SK-N-SH treated with all-trans-retinoic acid at 6 μM for 48 hours (cell line): ENCODE data around the gene PID1.

ENCODE experiments used
- ATAC-seq: fragments of 200-7000 bp; cut with Tn5 transposase; 3 replicates; pipeline ENCODE4 v1.9.1; 2020; ENCODE audit warnings: mild to moderate bottlenecking, moderate library complexity
- ARNTL ChIP-seq: fragments of 450-650 bp; formaldehyde crosslinking; IDR thresholded peaks from 2 replicates; pipeline ENCODE4 v1.5.0; 2020; ENCODE audit warnings: low read depth, mild to moderate bottlenecking, moderate library complexity, borderline replicate concordance
- BACH2 ChIP-seq: fragments of 250-450 bp; sonication (Bioruptor Pico); IDR thresholded peaks from 2 replicates; pipeline ENCODE4 v1.9.0; 2021; ENCODE audit warnings: mild to moderate bottlenecking, borderline replicate concordance
- CSDC2 ChIP-seq: fragments of 250-450 bp; sonication (Bioruptor Pico); IDR thresholded peaks from 2 replicates; pipeline ENCODE4 v1.5.0; 2020; ENCODE audit warnings: mild to moderate bottlenecking, moderate library complexity
- ESRRG ChIP-seq: fragments of 250-450 bp; sonication (Bioruptor Pico); IDR thresholded peaks from 2 replicates; pipeline ENCODE4 v1.6.1; 2021; ENCODE audit warnings: mild to moderate bottlenecking
- GLIS3 ChIP-seq: fragments of 250-450 bp; sonication (Bioruptor Pico); IDR thresholded peaks from 2 replicates; pipeline ENCODE4 v1.5.0; 2020; ENCODE audit warnings: mild to moderate bottlenecking, moderate library complexity
- OSR1 ChIP-seq: fragments of 250-450 bp; sonication (Bioruptor Pico); IDR thresholded peaks from 2 replicates; pipeline ENCODE4 v1.8.0; 2022; ENCODE audit warnings: moderate library complexity, mild to moderate bottlenecking, inconsistent platforms
- RARB ChIP-seq: fragments of 250-450 bp; sonication (Bioruptor Pico); IDR thresholded peaks from 2 replicates; pipeline ENCODE4 v1.8.0; 2021; ENCODE audit warnings: mild to moderate bottlenecking, moderate library complexity
- SNAI2 ChIP-seq: fragments of 250-450 bp; sonication (Bioruptor Pico); IDR thresholded peaks from 2 replicates; pipeline ENCODE4 v1.5.0; 2020; ENCODE audit warnings: mild to moderate bottlenecking, moderate library complexity
- TCF4 ChIP-seq: fragments of 250-450 bp; sonication (Bioruptor Pico); IDR thresholded peaks from 2 replicates; pipeline ENCODE4 v1.8.0; 2021; ENCODE audit warnings: mild to moderate bottlenecking, moderate library complexity, borderline replicate concordance
- TOX ChIP-seq: fragments of 250-450 bp; sonication (Bioruptor Pico); IDR thresholded peaks from 2 replicates; pipeline ENCODE4 v1.8.0; 2021; ENCODE audit warnings: mild to moderate bottlenecking, moderate library complexity, borderline replicate concordance
- ZC3H10 ChIP-seq: fragments of 250-450 bp; sonication (Bioruptor Pico); IDR thresholded peaks from 2 replicates; pipeline ENCODE4 v1.5.1; 2021; ENCODE audit warnings: mild to moderate bottlenecking, moderate library complexity
- ZFP3 ChIP-seq: fragments of 250-450 bp; sonication (Bioruptor Pico); IDR thresholded peaks from 2 replicates; pipeline ENCODE4 v1.5.0; 2020; ENCODE audit warnings: mild to moderate bottlenecking, moderate library complexity
- ZFP30 ChIP-seq: fragments of 450-650 bp; formaldehyde crosslinking; IDR thresholded peaks from 2 replicates; pipeline ENCODE4 v1.5.0; 2022; ENCODE audit warnings: mild to moderate bottlenecking, moderate library complexity
- ZNF70 ChIP-seq: fragments of 450-650 bp; formaldehyde crosslinking; IDR thresholded peaks from 2 replicates; pipeline ENCODE4 v1.5.0; 2020; ENCODE audit warnings: mild to moderate bottlenecking, moderate library complexity
- ZNF8 ChIP-seq: fragments of 450-650 bp; formaldehyde crosslinking; IDR thresholded peaks from 2 replicates; pipeline ENCODE4 v1.5.0; 2020; ENCODE audit warnings: mild to moderate bottlenecking, moderate library complexity
- TF ChIP-seq, protein P1 (sequence below): fragments of 250-450 bp; sonication (Bioruptor Pico); IDR thresholded peaks from 2 replicates; pipeline ENCODE4 v1.5.1; 2020; ENCODE audit warnings: low read depth, mild to moderate bottlenecking, moderate library complexity
- TF ChIP-seq, protein P2 (sequence below): fragments of 250-450 bp; sonication (Bioruptor Pico); IDR thresholded peaks from 2 replicates; pipeline ENCODE4 v1.5.0; 2020; ENCODE audit warnings: mild to moderate bottlenecking, moderate library complexity
- TF ChIP-seq, protein P3 (sequence below): fragments of 250-450 bp; sonication (Bioruptor Pico); IDR thresholded peaks from 2 replicates; pipeline ENCODE4 v1.5.1; 2021; ENCODE audit warnings: mild to moderate bottlenecking, moderate library complexity
- TF ChIP-seq, protein P4 (sequence below): fragments of 250-450 bp; sonication (Bioruptor Pico); IDR thresholded peaks from 2 replicates; pipeline ENCODE4 v1.8.0; 2021; ENCODE audit warnings: low read depth, mild to moderate bottlenecking, moderate library complexity, borderline replicate concordance
- TF ChIP-seq, protein P5 (sequence below): fragments of 250-450 bp; sonication (Bioruptor Pico); IDR thresholded peaks from 2 replicates; pipeline ENCODE4 v1.8.0; 2020; ENCODE audit warnings: mild to moderate bottlenecking, moderate library complexity, borderline replicate concordance

Gene PID1

DNA sequence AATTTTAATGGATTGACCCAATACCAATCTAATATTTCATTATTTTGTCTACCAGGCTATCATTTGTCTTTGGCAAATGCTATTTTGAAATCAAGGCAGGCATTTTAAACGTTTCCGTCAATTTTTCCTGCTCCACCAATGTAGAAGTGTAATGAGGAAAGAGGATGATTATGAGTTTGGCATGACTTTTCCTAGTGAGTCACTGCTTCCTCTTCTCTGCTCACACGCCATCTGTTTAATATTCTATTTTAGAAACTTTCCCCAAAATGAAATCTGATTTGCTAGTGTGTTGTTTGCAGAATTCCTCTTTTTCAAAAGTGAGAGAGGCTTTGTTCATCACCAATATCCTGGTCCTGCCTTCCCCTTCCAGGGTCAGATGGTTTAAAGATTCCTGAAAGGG, 42.5 kb upstream of the PID1 start:
- TF ChIP-seq ZFP30 (no peak), BACH2 (CRISPR knock-in tag) (no peak), GLIS3 (CRISPR knock-in tag) (no peak), ZC3H10 (no peak), ZNF8 (CRISPR knock-in tag) (no peak), OSR1 (no peak)
- TF ChIP-seq, protein P1, sequence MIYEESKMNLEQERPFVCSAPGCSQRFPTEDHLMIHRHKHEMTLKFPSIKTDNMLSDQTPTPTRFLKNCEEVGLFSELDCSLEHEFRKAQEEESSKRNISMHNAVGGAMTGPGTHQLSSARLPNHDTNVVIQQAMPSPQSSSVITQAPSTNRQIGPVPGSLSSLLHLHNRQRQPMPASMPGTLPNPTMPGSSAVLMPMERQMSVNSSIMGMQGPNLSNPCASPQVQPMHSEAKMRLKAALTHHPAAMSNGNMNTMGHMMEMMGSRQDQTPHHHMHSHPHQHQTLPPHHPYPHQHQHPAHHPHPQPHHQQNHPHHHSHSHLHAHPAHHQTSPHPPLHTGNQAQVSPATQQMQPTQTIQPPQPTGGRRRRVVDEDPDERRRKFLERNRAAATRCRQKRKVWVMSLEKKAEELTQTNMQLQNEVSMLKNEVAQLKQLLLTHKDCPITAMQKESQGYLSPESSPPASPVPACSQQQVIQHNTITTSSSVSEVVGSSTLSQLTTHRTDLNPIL (CRISPR knock-in tag) = no peak
- TF ChIP-seq, protein P2, sequence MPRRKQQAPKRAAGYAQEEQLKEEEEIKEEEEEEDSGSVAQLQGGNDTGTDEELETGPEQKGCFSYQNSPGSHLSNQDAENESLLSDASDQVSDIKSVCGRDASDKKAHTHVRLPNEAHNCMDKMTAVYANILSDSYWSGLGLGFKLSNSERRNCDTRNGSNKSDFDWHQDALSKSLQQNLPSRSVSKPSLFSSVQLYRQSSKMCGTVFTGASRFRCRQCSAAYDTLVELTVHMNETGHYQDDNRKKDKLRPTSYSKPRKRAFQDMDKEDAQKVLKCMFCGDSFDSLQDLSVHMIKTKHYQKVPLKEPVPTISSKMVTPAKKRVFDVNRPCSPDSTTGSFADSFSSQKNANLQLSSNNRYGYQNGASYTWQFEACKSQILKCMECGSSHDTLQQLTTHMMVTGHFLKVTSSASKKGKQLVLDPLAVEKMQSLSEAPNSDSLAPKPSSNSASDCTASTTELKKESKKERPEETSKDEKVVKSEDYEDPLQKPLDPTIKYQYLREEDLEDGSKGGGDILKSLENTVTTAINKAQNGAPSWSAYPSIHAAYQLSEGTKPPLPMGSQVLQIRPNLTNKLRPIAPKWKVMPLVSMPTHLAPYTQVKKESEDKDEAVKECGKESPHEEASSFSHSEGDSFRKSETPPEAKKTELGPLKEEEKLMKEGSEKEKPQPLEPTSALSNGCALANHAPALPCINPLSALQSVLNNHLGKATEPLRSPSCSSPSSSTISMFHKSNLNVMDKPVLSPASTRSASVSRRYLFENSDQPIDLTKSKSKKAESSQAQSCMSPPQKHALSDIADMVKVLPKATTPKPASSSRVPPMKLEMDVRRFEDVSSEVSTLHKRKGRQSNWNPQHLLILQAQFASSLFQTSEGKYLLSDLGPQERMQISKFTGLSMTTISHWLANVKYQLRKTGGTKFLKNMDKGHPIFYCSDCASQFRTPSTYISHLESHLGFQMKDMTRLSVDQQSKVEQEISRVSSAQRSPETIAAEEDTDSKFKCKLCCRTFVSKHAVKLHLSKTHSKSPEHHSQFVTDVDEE = no peak
- ATAC-seq = no peak

DNA sequence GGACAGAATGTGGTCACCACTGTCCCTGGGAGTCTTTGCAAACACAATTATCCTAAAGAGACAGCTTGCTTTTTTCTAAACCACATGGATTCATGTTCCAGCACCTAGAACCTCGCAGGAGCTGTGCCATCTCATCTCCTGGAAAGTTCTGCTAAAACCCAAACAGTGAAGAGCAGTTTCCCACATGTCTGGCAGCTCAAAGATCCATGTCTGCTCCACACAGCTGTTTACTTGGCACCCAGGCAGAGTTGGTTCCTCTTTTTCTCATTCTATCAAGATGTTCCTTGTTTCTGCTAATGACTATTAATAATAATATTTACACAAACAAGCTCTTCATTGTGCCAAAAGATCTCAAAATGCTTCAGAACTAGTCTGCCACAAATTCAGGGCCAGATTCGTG, 30.1 kb upstream of the PID1 start:
- no peak for ATAC-seq
- no peak for TF ChIP-seq OSR1
- TF ChIP-seq, protein P2 = no peak
- no peak for TF ChIP-seq ZFP3 (CRISPR knock-in tag)
- TF ChIP-seq, protein P3, sequence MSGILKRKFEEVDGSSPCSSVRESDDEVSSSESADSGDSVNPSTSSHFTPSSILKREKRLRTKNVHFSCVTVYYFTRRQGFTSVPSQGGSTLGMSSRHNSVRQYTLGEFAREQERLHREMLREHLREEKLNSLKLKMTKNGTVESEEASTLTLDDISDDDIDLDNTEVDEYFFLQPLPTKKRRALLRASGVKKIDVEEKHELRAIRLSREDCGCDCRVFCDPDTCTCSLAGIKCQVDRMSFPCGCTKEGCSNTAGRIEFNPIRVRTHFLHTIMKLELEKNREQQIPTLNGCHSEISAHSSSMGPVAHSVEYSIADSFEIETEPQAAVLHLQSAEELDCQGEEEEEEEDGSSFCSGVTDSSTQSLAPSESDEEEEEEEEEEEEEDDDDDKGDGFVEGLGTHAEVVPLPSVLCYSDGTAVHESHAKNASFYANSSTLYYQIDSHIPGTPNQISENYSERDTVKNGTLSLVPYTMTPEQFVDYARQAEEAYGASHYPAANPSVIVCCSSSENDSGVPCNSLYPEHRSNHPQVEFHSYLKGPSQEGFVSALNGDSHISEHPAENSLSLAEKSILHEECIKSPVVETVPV (CRISPR knock-in tag) = no peak
- TF ChIP-seq TCF4 (CRISPR knock-in tag) = no peak
- TF ChIP-seq ZNF8 (CRISPR knock-in tag) = no peak
- TF ChIP-seq BACH2 (CRISPR knock-in tag) = no peak
- TF ChIP-seq RARB = no peak
- TF ChIP-seq, protein P4, sequence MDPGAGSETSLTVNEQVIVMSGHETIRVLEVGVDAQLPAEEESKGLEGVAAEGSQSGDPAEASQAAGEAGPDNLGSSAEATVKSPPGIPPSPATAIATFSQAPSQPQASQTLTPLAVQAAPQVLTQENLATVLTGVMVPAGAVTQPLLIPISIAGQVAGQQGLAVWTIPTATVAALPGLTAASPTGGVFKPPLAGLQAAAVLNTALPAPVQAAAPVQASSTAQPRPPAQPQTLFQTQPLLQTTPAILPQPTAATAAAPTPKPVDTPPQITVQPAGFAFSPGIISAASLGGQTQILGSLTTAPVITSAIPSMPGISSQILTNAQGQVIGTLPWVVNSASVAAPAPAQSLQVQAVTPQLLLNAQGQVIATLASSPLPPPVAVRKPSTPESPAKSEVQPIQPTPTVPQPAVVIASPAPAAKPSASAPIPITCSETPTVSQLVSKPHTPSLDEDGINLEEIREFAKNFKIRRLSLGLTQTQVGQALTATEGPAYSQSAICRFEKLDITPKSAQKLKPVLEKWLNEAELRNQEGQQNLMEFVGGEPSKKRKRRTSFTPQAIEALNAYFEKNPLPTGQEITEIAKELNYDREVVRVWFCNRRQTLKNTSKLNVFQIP (CRISPR knock-in tag) = no peak
- no peak for TF ChIP-seq TOX (CRISPR knock-in tag)
- TF ChIP-seq, all 23 proteins: peak for 0

DNA sequence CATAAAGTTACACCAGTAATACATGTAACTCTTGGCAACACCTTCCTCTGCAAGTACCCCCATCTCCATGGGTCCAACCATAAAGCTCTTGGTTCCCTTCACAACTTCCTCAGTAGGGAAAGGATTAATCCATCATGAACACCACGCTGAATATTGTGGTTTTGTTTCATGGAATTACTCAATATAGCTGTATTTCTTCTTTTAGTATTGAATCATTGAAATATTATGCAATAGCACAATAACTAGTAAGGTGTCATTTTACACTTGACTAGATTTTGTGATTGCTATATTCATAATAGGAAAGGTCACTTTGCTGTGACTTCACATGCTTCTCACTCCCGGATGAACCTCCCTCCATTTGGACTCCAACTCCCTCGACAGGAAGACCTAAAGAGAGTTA, 29.7 kb upstream of the PID1 start:
- TF ChIP-seq CSDC2 (CRISPR knock-in tag) (no peak), ZNF70 (CRISPR knock-in tag) (no peak), ZFP30 (no peak), ESRRG (CRISPR knock-in tag) (no peak), TCF4 (CRISPR knock-in tag) (no peak), TOX (CRISPR knock-in tag) (no peak), ARNTL (CRISPR knock-in tag) (no peak), ZFP3 (CRISPR knock-in tag) (no peak), GLIS3 (CRISPR knock-in tag) (no peak), SNAI2 (CRISPR knock-in tag) (no peak)
- TF ChIP-seq, protein P2 = no peak
- TF ChIP-seq, protein P5, sequence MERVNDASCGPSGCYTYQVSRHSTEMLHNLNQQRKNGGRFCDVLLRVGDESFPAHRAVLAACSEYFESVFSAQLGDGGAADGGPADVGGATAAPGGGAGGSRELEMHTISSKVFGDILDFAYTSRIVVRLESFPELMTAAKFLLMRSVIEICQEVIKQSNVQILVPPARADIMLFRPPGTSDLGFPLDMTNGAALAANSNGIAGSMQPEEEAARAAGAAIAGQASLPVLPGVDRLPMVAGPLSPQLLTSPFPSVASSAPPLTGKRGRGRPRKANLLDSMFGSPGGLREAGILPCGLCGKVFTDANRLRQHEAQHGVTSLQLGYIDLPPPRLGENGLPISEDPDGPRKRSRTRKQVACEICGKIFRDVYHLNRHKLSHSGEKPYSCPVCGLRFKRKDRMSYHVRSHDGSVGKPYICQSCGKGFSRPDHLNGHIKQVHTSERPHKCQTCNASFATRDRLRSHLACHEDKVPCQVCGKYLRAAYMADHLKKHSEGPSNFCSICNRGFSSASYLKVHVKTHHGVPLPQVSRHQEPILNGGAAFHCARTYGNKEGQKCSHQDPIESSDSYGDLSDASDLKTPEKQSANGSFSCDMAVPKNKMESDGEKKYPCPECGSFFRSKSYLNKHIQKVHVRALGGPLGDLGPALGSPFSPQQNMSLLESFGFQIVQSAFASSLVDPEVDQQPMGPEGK (CRISPR knock-in tag) = no peak
- TF ChIP-seq, protein P4 (CRISPR knock-in tag) = no peak
- TF ChIP-seq, all 23 proteins: peak for 0
- ATAC-seq = no peak
